SJSA1 (cell line): ENCODE results near the gene KRTAP10-2. TPM values are rescaled to one million over a fixed set of nuclear protein-coding genes. Genes with fewer than 3 reads are reported as not detected.

Experiments used
- DNase-seq, 2 experiments: peaks; one replicate each; pipeline ENCODE4 v3.0.0-alpha.2; 2015 to 2020; ENCODE audit warnings: low spot score in 2 of 2, low read depth in 1 of 2
- H3K27ac ChIP-seq: fragments of 250-450 bp; sonication (Bioruptor Pico); 2 replicates; pipeline ENCODE4 v1.5.1; 2020; ENCODE audit warnings: mild to moderate bottlenecking, moderate library complexity
- H3K27me3 ChIP-seq: fragments of 250-450 bp; sonication (Bioruptor Pico); replicated peaks from 2 replicates; pipeline ENCODE4 v1.5.1; 2020; ENCODE audit warnings: mild to moderate bottlenecking, moderate library complexity
- H3K36me3 ChIP-seq: fragments of 250-450 bp; sonication (Bioruptor Pico); 2 replicates; pipeline ENCODE4 v1.5.1; 2020; ENCODE audit warnings: mild to moderate bottlenecking
- H3K4me1 ChIP-seq: fragments of 250-450 bp; sonication (Bioruptor Pico); replicated peaks from 2 replicates; pipeline ENCODE4 v1.6.1; 2021; ENCODE audit warnings: mild to moderate bottlenecking
- H3K4me3 ChIP-seq: fragments of 250-450 bp; sonication (Bioruptor Pico); 2 replicates; pipeline ENCODE4 v1.5.1; 2020; ENCODE audit warnings: mild to moderate bottlenecking
- H3K9me3 ChIP-seq: fragments of 250-450 bp; sonication (Bioruptor Pico); replicated peaks from 2 replicates; pipeline ENCODE4 v1.5.1; 2020; ENCODE audit warnings: mild to moderate bottlenecking
- total RNA-seq: library from RNA; depleted of rRNA; stranded (reverse); fragments of >200 nt; shearing (Covaris generic); gene quantifications from 2 replicates; pipeline ENCODE4 v1.2.3, GENCODE V29; 2014

The KRTAP10-2 gene
- total RNA-seq, 1 experiment from 2014 or later = not detected

GRCh38 chr21:44533891-44534627, 17.2 kb downstream of the KRTAP10-2 start:
- no peaks in the 10 kb centered on the region for H3K4me1 ChIP-seq
- no peak overlapping the region for H3K4me3 ChIP-seq
- peaks cover 3% of the 10 kb centered on the region; the same call in 1 of the 2 replicates for H3K27me3 ChIP-seq
- H3K36me3 ChIP-seq = no peaks in the 10 kb centered on the region
- no peak overlapping the region for H3K27ac ChIP-seq
- no peaks in the 10 kb centered on the region for H3K9me3 ChIP-seq
- no peak for DNase-seq

- Histone ChIP-seq H3K4me3 (no peak overlapping the region), H3K4me1 (no peaks in the 10 kb centered on the region), H3K9me3 (no peaks in the 10 kb centered on the region), H3K27me3 (peaks cover 3% of the 10 kb centered on the region; the same call in 1 of the 2 replicates), H3K27ac (no peak overlapping the region), H3K36me3 (no peaks in the 10 kb centered on the region)
- no peak for DNase-seq
Observed at GRCh38 chr21:44533121-44533890, 18.0 kb downstream of the KRTAP10-2 start.

- Histone ChIP-seq H3K36me3 (no peaks in the 10 kb centered on the region), H3K4me3 (no peak overlapping the region), H3K9me3 (no peaks in the 10 kb centered on the region)
Observed at GRCh38 chr21:44532712-44533111, 18.6 kb downstream of the KRTAP10-2 start.

GRCh38 chr21:44531606-44532564, 19.4 kb downstream of the KRTAP10-2 start:
- Histone ChIP-seq H3K9me3 (no peaks in the 10 kb centered on the region), H3K27me3 (peaks cover 3% of the 10 kb centered on the region; the same call in 1 of the 2 replicates)
- no peak for DNase-seq

More at GRCh38 chr21:44532712-44533111, 18.6 kb downstream of the KRTAP10-2 start:
- Histone ChIP-seq H3K4me1 (no peaks in the 10 kb centered on the region), H3K27me3 (peaks cover 3% of the 10 kb centered on the region; the same call in 1 of the 2 replicates), H3K27ac (no peak overlapping the region)
- DNase-seq = no peak

GRCh38 chr21:44530903-44531605, 20.3 kb downstream of the KRTAP10-2 start:
- Histone ChIP-seq H3K4me3 (no peak overlapping the region), H3K27me3 (no peaks in the 10 kb centered on the region), H3K9me3 (no peaks in the 10 kb centered on the region), H3K27ac (no peak overlapping the region), H3K4me1 (no peaks in the 10 kb centered on the region), H3K36me3 (no peaks in the 10 kb centered on the region)
- DNase-seq = no peak

More at GRCh38 chr21:44531606-44532564, 19.4 kb downstream of the KRTAP10-2 start:
- H3K27ac ChIP-seq = no peak overlapping the region
- no peak overlapping the region for H3K4me3 ChIP-seq
- no peaks in the 10 kb centered on the region for H3K4me1 ChIP-seq
- H3K36me3 ChIP-seq = no peaks in the 10 kb centered on the region

- H3K4me3 ChIP-seq = no peak overlapping the region
- H3K9me3 ChIP-seq = no peaks in the 10 kb centered on the region
- H3K27ac ChIP-seq = no peak overlapping the region
Observed at GRCh38 chr21:44530221-44530902, 20.9 kb downstream of the KRTAP10-2 start.

GRCh38 chr21:44529503-44530125, 21.7 kb downstream of the KRTAP10-2 start:
- no peak overlapping the region for H3K4me3 ChIP-seq
- H3K36me3 ChIP-seq = no peaks in the 10 kb centered on the region
- no peaks in the 10 kb centered on the region for H3K4me1 ChIP-seq
- H3K27ac ChIP-seq = no peak overlapping the region
- H3K27me3 ChIP-seq = peaks cover under 1% of the 10 kb centered on the region; the same call in 1 of the 2 replicates
- no peaks in the 10 kb centered on the region; the same call in 1 of the 2 replicates for H3K9me3 ChIP-seq
- DNase-seq = no peak

More at GRCh38 chr21:44530221-44530902, 20.9 kb downstream of the KRTAP10-2 start:
- Histone ChIP-seq H3K4me1 (no peaks in the 10 kb centered on the region), H3K36me3 (no peaks in the 10 kb centered on the region), H3K27me3 (no peaks in the 10 kb centered on the region)
- DNase-seq = no peak

GRCh38 chr21:44529011-44529421, 22.3 kb downstream of the KRTAP10-2 start:
- no peaks in the 10 kb centered on the region; the same call in 1 of the 2 replicates for H3K9me3 ChIP-seq

GRCh38 chr21:44528634-44528995, 22.7 kb downstream of the KRTAP10-2 start:
- Histone ChIP-seq H3K9me3 (peaks cover 1% of the 10 kb centered on the region; the same call in 1 of the 2 replicates), H3K4me1 (no peaks in the 10 kb centered on the region), H3K27ac (no peak overlapping the region), H3K27me3 (peaks cover 3% of the 10 kb centered on the region; the same call in 1 of the 2 replicates), H3K4me3 (no peak overlapping the region), H3K36me3 (no peaks in the 10 kb centered on the region)
- no peak for DNase-seq

More at GRCh38 chr21:44529011-44529421, 22.3 kb downstream of the KRTAP10-2 start:
- no peak overlapping the region for H3K4me3 ChIP-seq
- H3K27me3 ChIP-seq = peaks cover 3% of the 10 kb centered on the region; the same call in 1 of the 2 replicates
- DNase-seq = no peak
- H3K4me1 ChIP-seq = no peaks in the 10 kb centered on the region
- no peaks in the 10 kb centered on the region for H3K36me3 ChIP-seq
- H3K27ac ChIP-seq = no peak overlapping the region

GRCh38 chr21:44527983-44528633, 23.2 kb downstream of the KRTAP10-2 start:
- peaks cover 3% of the 10 kb centered on the region; the same call in 1 of the 2 replicates for H3K27me3 ChIP-seq
- no peak overlapping the region for H3K4me3 ChIP-seq
- no peaks in the 10 kb centered on the region for H3K36me3 ChIP-seq
- no peak overlapping the region for H3K27ac ChIP-seq
- no peaks in the 10 kb centered on the region for H3K4me1 ChIP-seq
- H3K9me3 ChIP-seq = peaks cover 6% of the 10 kb centered on the region; the same call in 1 of the 2 replicates
- DNase-seq = no peak

GRCh38 chr21:44527156-44527982, 23.9 kb downstream of the KRTAP10-2 start:
- Histone ChIP-seq H3K4me3 (no peak overlapping the region), H3K9me3 (peaks cover 6% of the 10 kb centered on the region; the same call in 1 of the 2 replicates), H3K4me1 (no peaks in the 10 kb centered on the region), H3K27me3 (peaks cover 3% of the 10 kb centered on the region; the same call in 1 of the 2 replicates), H3K36me3 (no peaks in the 10 kb centered on the region), H3K27ac (no peak overlapping the region)
- no peak for DNase-seq
